GM19240 (cell line): ENCODE measurements around the gene RRP8.

Experiments
- DNase-seq: peaks from one replicate; pipeline ENCODE4 v3.0.0; 2011; ENCODE audit warnings: low spot score; ENCODE audit not compliant: insufficient read length

The RRP8 gene

GRCh38 chr11:6632116-6633073, 29.0 kb upstream of the RRP8 start:
- DNase-seq: no peak

DNA sequence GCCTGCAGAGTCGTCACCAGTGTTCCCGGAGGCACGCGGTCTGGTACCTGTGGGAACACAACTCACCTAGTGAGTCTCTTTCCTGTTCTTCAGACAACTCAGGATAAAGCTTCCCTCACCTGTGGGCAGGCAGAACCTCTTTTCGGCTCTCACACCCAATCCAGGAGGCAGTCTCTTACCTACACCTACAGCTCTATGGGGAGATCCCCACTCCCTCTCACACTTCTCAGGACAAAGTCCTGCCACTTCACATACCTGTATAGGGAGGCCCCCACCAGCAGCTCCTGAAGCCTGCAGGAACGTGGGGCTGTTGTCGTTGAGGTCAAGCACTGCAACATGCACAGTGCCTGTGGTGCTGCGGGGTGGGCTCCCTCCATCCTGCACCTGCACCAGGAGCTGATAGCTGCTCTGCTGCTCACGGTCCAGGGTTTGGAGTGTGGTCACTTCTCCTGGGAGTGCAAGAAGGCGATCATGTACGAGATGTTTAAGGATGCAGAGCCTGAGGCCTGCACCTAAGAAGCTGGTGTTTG, 28.0 kb upstream of the RRP8 start:
- DNase-seq: no peak

DNA sequence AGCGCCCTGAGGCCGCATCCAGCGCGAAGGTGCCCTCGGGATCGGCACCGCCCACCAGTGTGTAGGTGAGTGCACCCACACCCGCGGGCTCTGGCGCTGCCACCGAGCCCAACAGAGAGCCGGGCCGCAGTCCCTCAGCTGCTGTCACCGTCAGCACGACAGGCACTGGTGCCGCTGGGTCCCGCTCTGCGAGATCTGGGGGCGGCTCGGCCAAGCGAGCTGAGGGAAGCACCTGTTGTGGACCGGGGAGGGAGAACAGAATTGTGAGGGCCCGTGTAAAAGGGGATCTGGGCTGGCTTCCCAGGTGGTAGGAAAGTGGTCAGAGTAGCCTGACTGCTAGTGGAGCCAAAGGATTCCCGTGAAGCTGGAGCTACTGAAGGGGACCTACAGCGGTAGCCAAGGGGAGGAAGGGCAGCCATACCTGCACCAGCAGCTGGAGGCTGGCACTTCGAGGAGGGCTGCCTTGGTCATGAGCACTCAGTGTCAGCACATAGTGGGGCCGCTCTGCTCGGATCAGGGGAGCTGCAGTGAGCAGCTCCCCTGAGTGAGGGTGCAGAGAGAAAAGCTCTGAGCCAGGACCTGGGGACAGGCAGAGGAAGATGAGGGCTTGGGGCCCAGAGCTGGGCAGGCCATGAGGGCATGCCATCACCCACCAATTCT, 27.3 kb upstream of the RRP8 start:
- no peak for DNase-seq

DNA sequence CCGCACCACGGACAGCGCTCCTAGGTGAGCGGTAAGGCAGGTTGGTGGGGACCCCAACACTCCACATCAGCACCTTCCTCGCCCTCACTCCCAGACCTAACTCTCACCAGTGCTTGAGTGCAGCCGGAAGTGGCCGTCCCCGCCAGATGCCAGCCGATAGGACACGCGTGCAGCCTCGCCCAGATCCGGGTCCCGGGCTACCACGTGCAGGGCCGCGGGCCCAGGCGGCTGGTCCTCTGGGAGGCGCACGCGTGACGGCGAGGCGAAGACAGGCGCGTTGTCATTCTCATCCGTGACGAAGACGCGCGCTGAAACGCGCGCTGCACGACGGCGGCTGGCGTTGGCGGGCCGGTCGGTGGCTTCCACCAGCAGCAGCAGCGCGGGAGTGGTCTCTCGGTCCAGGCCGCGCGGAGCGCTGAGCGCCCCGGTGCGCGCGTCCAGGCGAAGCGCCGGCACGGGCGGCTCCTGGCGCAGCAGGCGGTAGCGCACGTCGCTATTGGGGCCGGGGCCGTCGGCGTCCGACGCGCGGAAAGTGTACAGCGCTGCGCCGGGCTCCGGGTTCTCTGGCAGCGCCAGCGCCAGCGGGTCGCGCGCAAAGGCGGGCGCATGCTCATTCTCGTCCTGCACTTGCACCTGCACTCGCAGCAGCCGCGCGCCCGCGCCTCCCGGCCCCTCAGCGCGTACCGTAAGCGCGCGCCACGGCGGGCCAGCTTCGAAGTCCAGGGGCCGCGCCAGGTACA, 26.6 kb upstream of the RRP8 start:
- DNase-seq: no peak

DNA sequence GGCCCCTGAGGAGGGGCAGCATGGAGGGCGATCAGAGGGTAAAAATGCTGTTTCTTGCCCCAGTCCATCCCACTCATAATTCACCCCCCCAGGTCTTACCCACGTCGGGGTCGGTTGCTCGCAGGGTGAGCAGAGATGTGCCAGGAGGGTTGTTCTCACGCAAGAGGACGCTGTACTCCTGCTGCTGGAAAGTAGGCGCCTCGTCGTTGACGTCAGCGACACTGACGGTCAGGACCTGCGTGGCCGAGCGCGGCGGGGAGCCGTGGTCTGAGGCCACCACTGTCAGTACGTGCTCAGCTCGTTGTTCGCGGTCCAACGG, 26.1 kb upstream of the RRP8 start:
- no peak for DNase-seq

DNA sequence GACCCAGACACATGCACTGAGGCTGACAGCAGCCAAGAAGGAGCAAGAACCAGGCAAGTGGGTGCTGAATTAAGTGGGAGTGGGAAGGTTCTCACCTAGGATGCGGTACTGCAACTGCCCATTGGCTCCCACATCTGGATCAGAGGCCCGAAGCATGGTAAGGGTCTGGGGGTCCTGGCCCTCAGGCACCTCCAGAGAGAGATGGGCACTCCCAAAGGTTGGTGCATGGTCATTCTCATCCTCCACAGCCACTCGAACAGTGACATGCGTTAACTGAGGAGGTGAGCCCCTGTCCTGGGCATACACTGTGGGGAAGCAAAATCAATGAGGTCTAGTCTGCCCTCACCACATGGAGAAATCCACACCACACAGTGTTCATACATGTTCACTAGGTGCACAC, 25.1 kb upstream of the RRP8 start:
- DNase-seq: no peak

DNA sequence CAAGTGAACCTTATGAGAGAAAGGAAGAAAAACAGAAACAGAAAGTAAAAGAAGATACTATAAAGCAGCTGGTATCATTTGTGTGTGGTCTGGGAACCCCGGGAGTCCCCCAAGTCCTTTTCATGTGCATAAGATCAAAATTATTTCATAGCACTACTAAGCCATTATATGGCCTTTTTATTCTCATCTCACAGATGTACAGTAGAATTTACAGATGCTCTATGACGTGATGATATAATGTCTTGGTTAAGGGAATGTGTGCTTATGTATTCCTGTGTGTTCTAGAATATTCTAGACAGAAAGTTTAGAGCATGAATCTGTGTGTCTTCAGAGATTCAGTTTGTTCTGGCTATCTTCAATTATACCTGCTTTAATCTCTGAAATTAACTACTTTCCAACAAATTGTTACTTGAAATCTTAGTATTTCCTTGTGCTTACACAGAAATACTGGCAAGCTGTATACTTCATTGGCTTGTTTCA, 24.4 kb upstream of the RRP8 start:
- peak; percentile 87 for DNase-seq

DNA sequence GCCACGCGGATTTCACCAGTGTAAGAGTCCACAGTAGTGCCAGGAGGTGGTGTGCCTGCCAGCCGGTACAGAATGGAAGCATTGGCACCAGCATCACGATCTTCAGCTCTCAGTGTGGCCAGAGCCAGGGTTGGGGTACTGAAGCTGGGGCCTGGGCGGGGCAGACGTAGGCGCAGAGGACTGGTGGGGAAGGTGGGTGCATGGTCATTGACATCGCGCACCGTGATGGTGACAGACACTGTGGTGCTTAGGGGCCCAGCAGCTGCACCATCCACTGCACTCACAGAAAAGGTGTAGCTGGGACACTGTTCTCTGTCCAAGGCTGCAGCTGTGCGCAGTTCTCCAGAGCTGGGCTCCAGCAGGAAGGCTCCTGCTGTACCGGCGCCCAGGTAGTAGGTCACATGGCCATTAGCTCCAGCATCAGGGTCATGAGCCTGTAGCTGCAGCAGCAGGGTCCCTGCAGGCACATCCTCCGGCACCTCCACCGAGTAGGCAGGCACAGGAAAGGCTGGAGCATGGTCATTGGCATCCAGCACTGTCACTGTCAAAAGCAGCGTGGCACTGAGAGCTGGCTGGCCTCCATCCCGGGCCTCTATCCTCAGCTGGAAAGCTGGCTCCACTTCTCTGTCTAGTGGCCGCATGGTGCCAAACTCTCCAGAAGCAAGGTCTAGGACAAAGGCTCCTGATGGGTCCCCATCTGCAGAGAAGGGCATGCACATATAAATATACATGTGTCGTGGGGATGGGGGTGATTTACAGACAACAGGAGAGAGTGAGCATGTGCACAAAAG, 23.8 kb upstream of the RRP8 start:
- no peak for DNase-seq

- DNase-seq: no peak
These were observed 22.5 kb upstream of the RRP8 start for GRCh38 chr11:6625832-6626420.

GRCh38 chr11:6625156-6625831, 21.9 kb upstream of the RRP8 start:
- DNase-seq: no peak

DNA sequence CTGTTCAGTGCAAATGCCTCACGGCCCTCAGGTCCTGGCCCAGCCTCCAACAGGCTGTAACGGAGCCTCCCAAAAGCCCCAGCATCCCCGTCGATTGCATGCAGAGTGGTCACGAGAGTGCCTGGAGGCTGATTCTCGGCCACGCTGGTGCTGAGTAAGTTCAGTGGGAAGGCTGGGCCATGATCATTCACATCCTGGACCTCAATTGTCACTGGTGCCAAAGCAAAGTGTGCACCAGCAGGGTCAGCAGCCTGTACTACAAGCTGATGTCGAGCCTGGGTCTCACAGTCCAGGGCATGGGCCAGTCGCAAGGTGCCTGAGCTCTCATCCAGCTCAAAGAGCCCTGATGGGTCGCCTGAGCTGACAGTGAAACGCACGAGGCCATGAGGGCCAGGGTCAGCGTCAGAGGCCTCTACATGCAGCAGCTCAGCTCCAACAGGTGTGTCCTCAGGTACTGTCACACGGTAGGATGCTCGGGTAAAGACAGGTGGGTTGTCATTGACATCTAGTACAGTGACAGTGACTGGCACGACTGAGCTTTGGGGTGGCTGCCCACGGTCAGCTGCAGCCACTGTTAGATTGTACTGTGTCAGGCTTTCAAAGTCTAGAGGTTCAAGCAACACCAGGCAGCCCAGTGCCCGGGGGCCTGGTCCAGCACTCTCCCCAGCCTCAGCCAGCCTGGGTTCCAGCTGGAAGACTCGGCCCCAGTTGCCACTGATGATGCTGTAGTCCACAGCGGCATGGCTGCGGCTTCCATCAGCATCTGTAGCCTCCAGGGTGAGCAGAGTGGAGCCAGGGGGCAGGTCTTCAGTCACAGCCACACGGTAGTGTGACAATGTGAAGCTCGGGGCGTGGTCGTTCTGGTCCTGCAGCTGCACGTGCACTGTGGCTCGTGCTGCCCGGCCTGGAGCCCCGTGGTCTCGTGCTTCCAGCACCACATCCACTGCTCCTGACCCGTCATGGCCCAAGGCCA, 20.3 kb upstream of the RRP8 start:
- DNase-seq: no peak

DNA sequence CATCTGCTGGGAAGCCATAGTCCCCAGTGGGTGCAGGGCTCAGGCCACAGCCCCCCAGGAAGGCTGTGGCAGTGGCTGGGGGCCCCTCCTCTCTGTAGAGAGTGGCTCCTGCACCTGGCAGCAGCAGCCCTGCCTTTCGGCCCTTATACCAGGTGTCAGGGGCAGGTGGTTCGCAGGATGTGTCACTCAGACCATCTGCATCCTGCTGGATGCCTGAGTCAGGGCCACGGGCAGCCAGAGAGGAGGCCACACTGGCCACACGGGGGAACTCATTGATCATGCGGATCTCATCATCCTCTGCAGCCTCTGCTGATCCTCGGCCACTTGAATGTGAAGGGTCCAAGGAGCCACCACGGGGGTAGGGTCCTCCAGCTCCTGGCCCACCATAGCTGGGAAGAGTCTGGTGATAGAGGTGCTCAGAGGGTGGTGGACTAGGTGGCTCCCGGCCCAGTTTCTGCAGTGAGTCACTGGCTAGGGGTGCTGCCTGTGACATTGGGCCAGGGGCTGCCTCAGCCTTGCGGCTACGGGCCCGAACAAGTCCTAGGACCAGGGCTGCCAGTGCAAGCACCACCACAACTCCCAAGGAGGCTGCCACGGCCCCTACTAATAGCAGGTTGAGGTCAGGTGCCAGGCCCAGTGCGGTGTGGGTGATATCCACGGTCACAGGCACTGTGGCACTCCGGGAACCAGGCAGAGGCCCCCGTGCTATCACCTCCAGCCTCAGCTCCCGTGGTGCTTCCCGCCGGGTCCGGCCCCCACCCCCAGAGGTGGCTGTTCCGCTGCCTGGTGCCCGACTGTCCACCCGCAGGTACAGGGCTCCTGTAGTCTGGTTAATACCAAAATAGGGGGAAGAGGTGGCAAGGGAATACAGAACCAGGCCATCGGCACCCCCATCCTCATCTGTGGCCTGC, 19.1 kb upstream of the RRP8 start:
- no peak for DNase-seq

GRCh38 chr11:6621711-6622211, 18.3 kb upstream of the RRP8 start:
- DNase-seq: no peak

- DNase-seq: no peak
These were observed 17.2 kb upstream of the RRP8 start for GRCh38 chr11:6620636-6621035.

DNA sequence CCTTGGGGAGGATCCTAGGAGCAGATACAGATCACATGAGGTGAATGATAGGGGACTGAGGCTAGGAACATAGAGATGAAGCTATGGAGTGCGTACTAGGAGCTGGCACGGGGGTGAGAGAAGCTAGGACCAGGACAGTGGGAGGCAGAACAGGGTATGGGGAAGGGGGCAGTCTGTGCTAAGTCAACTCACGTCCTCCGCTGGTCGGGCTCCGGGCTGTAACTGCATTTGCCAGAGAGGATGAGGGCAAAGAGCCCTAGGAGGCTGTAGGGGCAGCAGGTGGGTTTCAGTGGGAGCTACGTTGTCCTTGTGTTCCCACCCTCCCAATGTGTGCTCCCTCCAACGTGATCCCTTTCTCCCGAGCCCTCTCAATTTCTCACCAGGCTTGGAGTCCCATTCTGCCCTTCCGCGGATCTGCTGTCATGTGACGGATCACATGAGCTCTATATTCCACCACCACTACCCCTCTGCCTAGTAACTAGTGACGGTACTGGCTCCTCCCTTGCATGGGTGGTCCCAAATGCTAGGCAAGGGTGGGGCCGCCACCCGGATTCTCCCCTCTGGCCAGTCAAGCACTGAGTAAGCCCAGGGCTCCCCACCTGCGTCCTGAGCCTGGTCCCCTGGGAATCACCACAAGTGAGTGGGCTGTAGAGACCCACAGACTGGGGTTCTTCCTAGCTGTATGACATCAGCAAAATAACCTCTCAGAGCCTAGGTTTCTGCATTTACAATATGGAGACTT, 15.8 kb upstream of the RRP8 start, which contains the start of gene TPP1:
Gene TPP1, minus strand, starts transcription at position 419 of the 742 bp plus-strand sequence. Its CDS starts 22 bp downstream, at position 397.
- peak; percentile 100 for DNase-seq

- DNase-seq: no peak
These were observed 14.9 kb upstream of the RRP8 start for GRCh38 chr11:6618117-6619003.
